ENCODE data around the gene EFNA1.

The EFNA1 gene

GRCh38 chr1:155125511-155125945, 2.1 kb upstream of the EFNA1 start:
- TF ChIP-seq CTCF (conservative IDR thresholded peaks at IDR 0.05; ENCODE audit: low read depth, low read length), result no peak
- H3K4me3 ChIP-seq (ENCODE audit: low read length), result no peak overlapping the region
- DNase-seq (ENCODE audit: low read depth), result no peak

- DNase-seq (ENCODE audit: low read depth), result no peak
- TF ChIP-seq CTCF (conservative IDR thresholded peaks at IDR 0.05; ENCODE audit: low read depth, low read length), result no peak
- H3K4me3 ChIP-seq (ENCODE audit: low read length), result peak overlapping the region; percentile 46
Observed at GRCh38 chr1:155125946-155126555, 1.6 kb upstream of the EFNA1 start.

- peak overlapping the region; percentile 46 for H3K4me3 ChIP-seq (ENCODE audit: low read length)
- no peak for TF ChIP-seq CTCF (conservative IDR thresholded peaks at IDR 0.05; ENCODE audit: low read depth, low read length)
- DNase-seq (ENCODE audit: low read depth), result no peak
Observed at GRCh38 chr1:155126556-155127104, 1.0 kb upstream of the EFNA1 start.

- DNase-seq (ENCODE audit: low read depth), result no peak
- H3K4me3 ChIP-seq (ENCODE audit: low read length), result peak overlapping the region; percentile 49
- no peak for TF ChIP-seq CTCF (conservative IDR thresholded peaks at IDR 0.05; ENCODE audit: low read depth, low read length)
Observed at GRCh38 chr1:155127967-155128754, 485 bp downstream of the EFNA1 start.

GRCh38 chr1:155128755-155129473, 1.2 kb downstream of the EFNA1 start:
- no peak for DNase-seq (ENCODE audit: low read depth)
- no peak for TF ChIP-seq CTCF (conservative IDR thresholded peaks at IDR 0.05; ENCODE audit: low read depth, low read length)
- H3K4me3 ChIP-seq (ENCODE audit: low read length), result peak overlapping the region; percentile 49

- peak overlapping the region; percentile 20 for H3K4me3 ChIP-seq (ENCODE audit: low read length)
Observed at GRCh38 chr1:155130272-155131006, 2.8 kb downstream of the EFNA1 start.

More at GRCh38 chr1:155130272-155131006, 2.8 kb downstream of the EFNA1 start:
- TF ChIP-seq CTCF (conservative IDR thresholded peaks at IDR 0.05; ENCODE audit: low read depth, low read length), result no peak
- no peak for DNase-seq (ENCODE audit: low read depth)
